RPMI7951 (cell line): Measurements from ENCODE around the gene CCDC169. TPM values are rescaled to one million over a fixed set of nuclear protein-coding genes. Genes with fewer than 3 reads are reported as not detected.

Experiments used
- DNase-seq: peaks from one replicate; pipeline ENCODE4 v3.0.0-alpha.2; 2012; ENCODE audit warnings: low read depth
- total RNA-seq: library from RNA; depleted of rRNA; stranded (reverse); fragments of >200 nt; shearing (Covaris generic); gene quantifications from 2 replicates; pipeline ENCODE4 v1.2.3, GENCODE V29; 2014; rRNA removed

Gene CCDC169
- total RNA-seq, 1 experiment from 2014 or later, result 0.36 TPM

- DNase-seq, result no peak
These were observed 53.5 kb downstream of the CCDC169 start for GRCh38 chr13:36244073-36244472.

GRCh38 chr13:36242761-36243160 lies 54.9 kb downstream of the CCDC169 start:
- DNase-seq, result no peak

DNA sequence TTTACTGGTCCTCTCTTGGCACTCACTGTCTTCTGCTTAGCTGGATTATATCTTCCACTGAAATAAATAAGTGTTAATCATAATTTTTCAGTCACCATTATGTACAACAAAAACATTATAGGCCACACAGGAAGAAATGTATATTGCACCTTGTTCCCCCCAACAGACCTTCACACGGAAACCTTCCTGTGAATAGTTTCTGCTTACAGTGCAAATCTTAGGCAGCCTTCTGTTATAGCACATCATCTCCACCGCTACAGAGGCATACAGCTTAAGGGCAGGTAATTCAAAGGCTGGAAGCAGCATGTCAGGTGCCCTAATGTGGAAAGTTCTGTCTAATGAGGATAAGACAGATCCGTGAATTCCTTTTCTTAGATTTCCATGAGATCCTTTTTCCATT lies 66.4 kb downstream of the CCDC169 start:
- no peak for DNase-seq

- no peak for DNase-seq
These were observed 72.9 kb downstream of the CCDC169 start for GRCh38 chr13:36224730-36225129.

GRCh38 chr13:36219883-36220282 lies 77.7 kb downstream of the CCDC169 start:
- no peak for DNase-seq

DNA sequence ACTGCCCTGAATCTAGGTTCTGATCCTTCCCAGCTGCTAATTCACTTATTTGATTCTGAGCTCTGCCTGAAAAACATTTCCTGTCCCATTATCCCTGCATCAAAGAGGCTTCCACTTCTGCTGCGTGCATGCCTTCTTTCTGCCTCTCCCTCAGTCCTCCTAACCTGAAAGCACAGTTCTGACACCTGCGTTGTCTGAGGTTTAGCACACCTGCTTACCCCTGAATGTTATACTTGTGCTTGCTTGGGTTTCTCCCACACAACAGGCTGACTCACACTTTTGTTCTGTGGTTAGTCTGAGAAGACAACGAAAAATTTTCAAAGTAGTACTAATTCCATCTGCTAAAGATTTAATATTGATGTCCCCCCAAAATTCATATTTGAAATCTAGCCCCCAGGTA lies 80.2 kb downstream of the CCDC169 start:
- no peak for DNase-seq

DNA sequence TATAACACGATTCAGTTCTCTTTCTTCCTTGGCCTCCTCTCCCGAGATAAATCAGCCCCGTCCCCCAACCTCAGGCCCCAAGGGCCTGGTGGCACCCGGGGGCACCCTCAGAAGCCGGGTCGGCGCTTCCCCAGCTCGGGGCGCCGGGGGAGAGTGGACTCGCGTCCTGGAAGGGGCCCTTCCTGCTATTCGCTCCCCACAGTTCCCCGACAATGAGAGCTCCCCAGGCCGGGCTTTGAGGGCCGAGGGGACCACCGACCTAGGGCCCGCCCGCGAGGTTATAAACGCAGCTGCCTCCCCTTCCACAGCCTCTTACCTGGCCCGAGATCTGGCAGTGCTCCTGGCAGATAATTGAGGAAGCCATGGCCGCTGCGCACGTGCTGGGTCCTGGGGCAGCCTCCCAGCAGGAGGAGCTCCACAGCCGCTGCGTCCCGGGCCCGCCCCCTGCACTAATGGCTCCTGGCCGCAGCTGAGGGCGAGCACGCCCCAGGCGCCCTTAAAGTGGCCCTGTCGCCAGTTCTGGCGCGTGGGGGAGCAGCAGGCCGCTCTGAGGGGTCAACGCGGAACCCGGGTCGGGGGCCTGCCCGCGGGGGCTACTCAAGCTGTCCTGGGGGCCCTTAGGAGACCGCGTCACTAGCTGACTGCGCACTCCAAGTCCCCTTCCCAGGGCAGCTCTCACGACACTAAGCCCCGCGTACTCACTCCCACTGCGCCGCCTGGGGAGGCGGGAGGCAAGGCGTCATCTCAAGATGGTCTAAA lies 83.3 kb downstream of the CCDC169 start, which contains the start of gene SOHLH2:
Gene SOHLH2 (minus strand): TSS at position 394 of the 759 bp plus-strand sequence. CDS start 30 bp downstream, at position 364.
- DNase-seq, result no peak

GRCh38 chr13:36212789-36213188 lies 84.8 kb downstream of the CCDC169 start:
- DNase-seq, result no peak

GRCh38 chr13:36211567-36211966 lies 86.0 kb downstream of the CCDC169 start:
- DNase-seq, result no peak

DNA sequence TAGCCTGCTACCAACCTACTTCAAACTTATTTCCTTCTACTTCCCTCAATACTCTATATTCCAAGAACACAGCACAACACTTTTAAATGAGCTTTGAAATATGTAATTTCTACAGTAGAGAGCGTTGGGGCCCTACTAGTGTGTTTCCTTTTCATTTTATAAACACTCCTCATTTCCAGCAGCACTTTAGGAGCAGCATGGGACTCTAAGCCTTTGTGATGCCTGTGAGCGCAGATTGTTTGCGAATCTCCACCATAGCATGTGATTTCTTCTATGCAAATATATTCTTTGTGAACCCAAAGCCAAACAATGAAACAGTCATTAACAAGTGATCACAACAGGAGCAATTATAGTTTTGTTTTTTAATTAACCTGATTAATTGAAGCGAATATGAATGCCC lies 86.9 kb downstream of the CCDC169 start:
- DNase-seq, result no peak

- peak; percentile 1 for DNase-seq
These were observed 89.9 kb downstream of the CCDC169 start for GRCh38 chr13:36207672-36208071.

DNA sequence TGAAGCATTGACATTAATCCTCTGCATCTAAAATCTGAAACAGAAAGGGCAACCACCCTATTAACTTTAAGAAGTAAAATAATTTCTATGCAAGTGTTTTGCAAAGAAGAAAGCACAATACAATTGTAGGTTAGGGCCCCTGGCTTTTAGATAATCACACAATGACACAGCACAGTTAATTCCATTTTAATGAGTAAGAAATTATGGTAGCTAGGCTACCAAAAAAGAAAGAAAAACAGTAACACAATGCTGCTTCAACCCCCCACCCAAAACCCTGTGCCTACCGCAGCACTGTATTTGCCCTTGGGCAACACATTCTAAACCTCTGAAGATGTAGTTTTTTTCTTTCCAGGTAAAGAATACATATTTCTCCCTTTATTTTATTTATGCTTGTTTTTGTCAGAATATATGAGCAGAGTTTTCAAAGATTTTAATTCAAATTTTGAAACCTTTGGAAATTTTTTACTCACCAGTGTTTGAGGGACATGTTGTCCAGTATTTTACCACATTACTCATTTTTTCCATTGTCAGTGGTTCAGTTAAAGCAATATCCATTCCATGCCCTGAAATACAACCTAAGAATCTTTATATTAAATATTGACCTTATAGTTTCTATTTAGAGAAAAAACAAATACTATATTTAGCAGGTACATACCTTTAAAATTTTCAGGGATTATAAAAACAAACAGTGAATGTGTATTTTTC lies 104.3 kb downstream of the CCDC169 start:
- peak; percentile 62 for DNase-seq

DNA sequence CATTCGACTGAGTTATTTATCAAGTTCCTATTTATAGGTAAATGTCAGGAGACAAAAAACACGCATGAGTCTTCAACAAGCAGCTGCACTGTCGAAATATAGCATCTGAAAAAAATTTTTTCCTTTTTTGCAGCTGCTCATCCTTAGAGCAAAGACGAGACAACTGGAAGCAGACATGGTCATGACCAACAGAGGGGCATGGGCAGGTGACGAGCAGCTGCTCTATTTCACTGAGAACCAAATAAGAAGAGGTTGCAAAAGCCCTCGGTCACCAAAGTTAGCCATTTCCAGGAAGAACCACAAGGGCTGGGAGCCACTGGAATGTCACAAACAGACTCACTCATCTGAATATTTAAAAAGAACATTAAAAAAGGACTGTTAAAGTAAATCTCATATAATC lies 105.4 kb downstream of the CCDC169 start:
- peak; percentile 21 for DNase-seq

- DNase-seq, result no peak
These were observed 106.8 kb downstream of the CCDC169 start for GRCh38 chr13:36190771-36191170.

DNA sequence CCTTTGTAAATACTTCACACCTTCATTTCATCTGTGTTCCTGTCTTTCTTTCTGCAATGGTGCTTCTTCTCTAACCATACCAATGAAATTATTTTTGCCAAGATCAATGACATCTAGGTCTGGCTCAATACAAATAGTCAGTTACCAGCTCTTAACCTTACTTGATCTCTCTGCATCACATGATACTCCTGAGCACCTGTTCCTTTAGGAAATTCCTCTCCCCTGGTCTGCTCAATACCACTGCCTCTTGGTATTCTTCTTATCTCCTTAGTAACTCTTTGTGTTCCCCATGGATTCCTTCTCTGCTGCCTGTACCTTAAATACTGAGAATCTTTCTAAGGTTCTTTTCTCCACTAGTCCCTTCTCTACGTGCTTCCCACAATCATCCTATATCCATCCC lies 109.2 kb downstream of the CCDC169 start:
- no peak for DNase-seq

DNA sequence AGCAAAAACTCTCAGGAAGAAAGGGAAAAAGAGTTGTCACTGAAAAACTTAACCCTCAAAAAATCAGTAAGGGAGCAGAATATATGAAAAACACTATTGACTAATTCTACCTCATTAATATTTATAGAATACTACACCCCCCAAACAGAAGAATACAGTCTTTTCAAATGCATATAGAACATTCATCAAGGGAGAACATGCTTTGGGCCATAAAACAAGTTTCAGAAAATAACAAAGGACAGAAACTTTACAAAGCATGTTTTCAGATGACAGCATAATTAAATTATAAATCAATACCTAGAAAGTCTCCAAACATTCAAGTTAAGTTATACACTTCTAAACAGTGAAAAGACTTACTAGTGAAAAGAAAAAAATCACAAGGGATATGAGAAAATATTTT lies 113.7 kb downstream of the CCDC169 start:
- no peak for DNase-seq

Other genes with a start within 250 kb of the CCDC169 start
- 0.20 and 0.24 TPM in 2 replicates for gene DCLK1, start 166.4 kb downstream of the CCDC169 start, total RNA-seq
- not detected in 2 replicates for gene SOHLH2, start 83.3 kb downstream of the CCDC169 start, total RNA-seq
- gene SPART, start 48.6 kb upstream of the CCDC169 start, total RNA-seq, result 44.0 and 52.9 TPM in 2 replicates
- gene CCNA1, start 134.7 kb upstream of the CCDC169 start, total RNA-seq, result 0.96 and 2.9 TPM in 2 replicates